OCI-LY3 (cell line): Measurements from ENCODE around the gene IPO5.

Experiments
- CTCF ChIP-seq: fragments of 200-600, 300-600 bp; sonication (generic); IDR thresholded peaks from 2 replicates; pipeline ENCODE4 v1.5.1; 2014; ENCODE audit warnings: antibody characterized with exemption, low read length, low read depth
- EZH2phosphoT487 ChIP-seq: fragments of 200-600 bp; shearing (Covaris generic); IDR thresholded peaks from 2 replicates; pipeline ENCODE4 v1.6.1; 2018; ENCODE audit warnings: antibody characterized with exemption, mixed run types, low read depth

- TF ChIP-seq CTCF (no peak), EZH2phosphoT487 (no peak)
Observed at GRCh38 chr13:97936036-97936435, 17.4 kb upstream of the IPO5 start.
